22Rv1 (cell line): ENCODE data around the gene CERK.

Experiments used
- H3K27ac ChIP-seq: fragments of 450-650 bp; 2 replicates; pipeline ENCODE4 v1.5.1; 2017
- CTCF ChIP-seq: fragments of 450-650 bp; IDR thresholded peaks from 2 replicates; pipeline ENCODE4 v1.5.1; 2017; ENCODE audit warnings: mild to moderate bottlenecking
- ZFX ChIP-seq: fragments of 450-650 bp; IDR thresholded peaks from 2 replicates; pipeline ENCODE4 v1.6.1; 2017; ENCODE audit warnings: antibody characterized with exemption, borderline replicate concordance

The CERK gene

GRCh38 chr22:46695346-46696228 lies 42.5 kb downstream of the CERK start:
- TF ChIP-seq CTCF: no peak
- TF ChIP-seq ZFX: no peak
- H3K27ac ChIP-seq: no peak overlapping the region

- no peak overlapping the region for H3K27ac ChIP-seq
- TF ChIP-seq CTCF (no peak), ZFX (no peak)
Measured at GRCh38 chr22:46694416-46695170, 43.5 kb downstream of the CERK start.

GRCh38 chr22:46693634-46694415 lies 44.2 kb downstream of the CERK start:
- TF ChIP-seq ZFX (no peak), CTCF (no peak)

DNA sequence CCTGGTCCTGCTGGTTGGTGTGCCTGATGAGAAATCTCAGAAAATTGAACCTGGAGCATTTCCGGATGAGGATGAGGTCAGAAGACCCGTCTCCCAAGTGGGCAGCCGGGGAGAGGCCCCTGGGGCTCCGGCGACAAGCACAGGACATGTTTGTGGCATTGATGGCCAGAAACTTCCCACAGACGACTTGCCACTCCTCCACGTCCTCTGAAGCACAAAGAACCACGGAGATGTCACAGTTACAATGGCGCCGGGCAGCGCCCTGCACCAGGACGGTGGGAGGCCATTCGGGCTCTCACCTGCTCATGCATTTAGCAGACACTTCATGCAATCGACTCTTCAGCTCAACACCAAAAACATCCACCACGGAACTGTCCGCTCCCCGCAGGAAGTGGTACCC lies 46.5 kb downstream of the CERK start:
- H3K27ac ChIP-seq: no peak overlapping the region
- no peak for TF ChIP-seq ZFX
- TF ChIP-seq CTCF: no peak

More at GRCh38 chr22:46693634-46694415, 44.2 kb downstream of the CERK start:
- H3K27ac ChIP-seq: no peak overlapping the region

DNA sequence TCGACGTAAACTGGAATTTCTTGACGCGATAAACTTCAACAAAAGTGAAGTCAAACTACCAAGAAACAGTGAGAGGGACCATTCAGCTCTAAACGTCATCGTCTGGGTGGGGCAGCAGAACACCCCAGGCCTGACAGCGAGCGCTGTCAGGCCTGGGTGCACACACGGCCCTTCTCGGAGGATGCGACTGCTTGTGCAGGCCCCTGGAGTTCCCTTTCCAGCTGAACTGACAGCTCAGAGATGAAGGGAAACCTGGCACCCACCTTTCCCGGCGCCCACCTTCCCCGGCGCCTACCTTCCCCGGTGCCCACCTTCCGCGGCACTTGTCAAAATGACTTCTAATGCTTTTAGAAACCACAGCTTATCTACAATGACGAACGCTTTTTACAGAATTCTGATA lies 47.9 kb downstream of the CERK start:
- no peak for TF ChIP-seq CTCF
- TF ChIP-seq ZFX: no peak
- no peak overlapping the region for H3K27ac ChIP-seq

GRCh38 chr22:46688949-46689348 lies 49.1 kb downstream of the CERK start:
- H3K27ac ChIP-seq: no peak overlapping the region
- TF ChIP-seq CTCF (no peak), ZFX (no peak)
